Loucy (cell line): Measurements from ENCODE around the gene DBT.

Source experiments
- H2AFZ ChIP-seq: fragments of 200-600 bp; sonication (generic); 2 replicates; pipeline ENCODE4 v1.6.0; 2016; ENCODE audit warnings: antibody characterized with exemption, mild to moderate bottlenecking, low read length, moderate library complexity
- H3F3A ChIP-seq: fragments of 200-600 bp; 2 replicates; pipeline ENCODE4 v1.6.0; 2016; ENCODE audit warnings: antibody characterized with exemption, low read depth, mild to moderate bottlenecking
- H3K27me3 ChIP-seq: fragments of 200-600 bp; sonication (generic); 2 replicates; pipeline ENCODE4 v1.6.1; 2014; ENCODE audit warnings: low read length, mild to moderate bottlenecking; ENCODE audit not compliant: insufficient read depth, poor library complexity, severe bottlenecking
- H3K36me3 ChIP-seq: fragments of 200-600 bp; sonication (generic); 2 replicates; pipeline ENCODE4 v1.6.1; 2016; ENCODE audit warnings: low read length; ENCODE audit not compliant: insufficient read depth
- H3K4me1 ChIP-seq: fragments of 200-600 bp; sonication (generic); 2 replicates; pipeline ENCODE4 v1.5.1; 2014; ENCODE audit warnings: low read length, mild to moderate bottlenecking; ENCODE audit not compliant: insufficient read depth, poor library complexity, severe bottlenecking
- H3K4me2 ChIP-seq: fragments of 200-600 bp; sonication (generic); 2 replicates; pipeline ENCODE4 v1.6.0; 2014; ENCODE audit warnings: antibody characterized with exemption, low read length, low read depth, mild to moderate bottlenecking; ENCODE audit not compliant: poor library complexity, severe bottlenecking
- H3K4me3 ChIP-seq: fragments of 200-600 bp; sonication (generic); 2 replicates; pipeline ENCODE4 v1.5.1; 2014; ENCODE audit warnings: low read length, mild to moderate bottlenecking, mixed read lengths; ENCODE audit not compliant: poor library complexity, severe bottlenecking
- H3K79me2 ChIP-seq: fragments of 200-600 bp; sonication (generic); 2 replicates; pipeline ENCODE4 v1.6.1; 2014; ENCODE audit warnings: low read length; ENCODE audit not compliant: insufficient read depth
- H3K9ac ChIP-seq: fragments of 200-600 bp; sonication (generic); 2 replicates; pipeline ENCODE4 v1.6.0; 2014; ENCODE audit warnings: mild to moderate bottlenecking, low read depth, low read length, moderate library complexity; ENCODE audit not compliant: poor library complexity, severe bottlenecking
- H3K9me2 ChIP-seq: fragments of 200-600 bp; sonication (generic); replicated peaks from 2 replicates; pipeline ENCODE4 v1.6.1; 2016; ENCODE audit warnings: low read depth, low read length, mixed read lengths
- H3K9me3 ChIP-seq: fragments of 200-600 bp; sonication (generic); 2 replicates; pipeline ENCODE4 v1.6.1; 2014; ENCODE audit warnings: mild to moderate bottlenecking, antibody characterized with exemption, low read length, low read depth; ENCODE audit not compliant: insufficient read depth
- H4K20me1 ChIP-seq: fragments of 200-600 bp; sonication (generic); 2 replicates; pipeline ENCODE4 v1.6.0; 2014; ENCODE audit warnings: antibody characterized with exemption, low read length, mild to moderate bottlenecking; ENCODE audit not compliant: insufficient read depth, poor library complexity, severe bottlenecking
- EZH2phosphoT487 ChIP-seq: fragments of 200-600 bp; IDR thresholded peaks from 2 replicates; pipeline ENCODE4 v1.6.1; 2018; ENCODE audit warnings: antibody characterized with exemption, mild to moderate bottlenecking, moderate library complexity, borderline replicate concordance
- TF ChIP-seq, protein P1 (sequence below): fragments of 200-600 bp; sonication (generic); conservative IDR thresholded peaks from 2 replicates; pipeline ENCODE4 v1.5.1; 2014; ENCODE audit warnings: mild to moderate bottlenecking, antibody characterized with exemption, low read length

DBT gene

GRCh38 chr1:100249155-100249536 lies 488 bp downstream of the DBT start:
- H3K79me2 ChIP-seq: peaks cover 20% of the 10 kb centered on the region
- H3K27me3 ChIP-seq: no peaks in the 10 kb centered on the region
- no peaks in the 10 kb centered on the region for H4K20me1 ChIP-seq
- H3F3A ChIP-seq: peaks cover 3% of the 10 kb centered on the region; the same call in 1 of the 2 replicates
- peak overlapping the region; percentile 91 for H3K9ac ChIP-seq
- H3K4me2 ChIP-seq: peak overlapping the region; percentile 88
- no peaks in the 10 kb centered on the region for H3K9me2 ChIP-seq
- H3K36me3 ChIP-seq: no peaks in the 10 kb centered on the region
- no peak for TF ChIP-seq EZH2phosphoT487
- TF ChIP-seq, protein P1, sequence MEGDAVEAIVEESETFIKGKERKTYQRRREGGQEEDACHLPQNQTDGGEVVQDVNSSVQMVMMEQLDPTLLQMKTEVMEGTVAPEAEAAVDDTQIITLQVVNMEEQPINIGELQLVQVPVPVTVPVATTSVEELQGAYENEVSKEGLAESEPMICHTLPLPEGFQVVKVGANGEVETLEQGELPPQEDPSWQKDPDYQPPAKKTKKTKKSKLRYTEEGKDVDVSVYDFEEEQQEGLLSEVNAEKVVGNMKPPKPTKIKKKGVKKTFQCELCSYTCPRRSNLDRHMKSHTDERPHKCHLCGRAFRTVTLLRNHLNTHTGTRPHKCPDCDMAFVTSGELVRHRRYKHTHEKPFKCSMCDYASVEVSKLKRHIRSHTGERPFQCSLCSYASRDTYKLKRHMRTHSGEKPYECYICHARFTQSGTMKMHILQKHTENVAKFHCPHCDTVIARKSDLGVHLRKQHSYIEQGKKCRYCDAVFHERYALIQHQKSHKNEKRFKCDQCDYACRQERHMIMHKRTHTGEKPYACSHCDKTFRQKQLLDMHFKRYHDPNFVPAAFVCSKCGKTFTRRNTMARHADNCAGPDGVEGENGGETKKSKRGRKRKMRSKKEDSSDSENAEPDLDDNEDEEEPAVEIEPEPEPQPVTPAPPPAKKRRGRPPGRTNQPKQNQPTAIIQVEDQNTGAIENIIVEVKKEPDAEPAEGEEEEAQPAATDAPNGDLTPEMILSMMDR: no peak
- H3K4me1 ChIP-seq: peaks cover 24% of the 10 kb centered on the region
- H2AFZ ChIP-seq: peak overlapping the region; percentile 93
- H3K4me3 ChIP-seq: peak overlapping the region; percentile 94
- no peaks in the 10 kb centered on the region for H3K9me3 ChIP-seq

DNA sequence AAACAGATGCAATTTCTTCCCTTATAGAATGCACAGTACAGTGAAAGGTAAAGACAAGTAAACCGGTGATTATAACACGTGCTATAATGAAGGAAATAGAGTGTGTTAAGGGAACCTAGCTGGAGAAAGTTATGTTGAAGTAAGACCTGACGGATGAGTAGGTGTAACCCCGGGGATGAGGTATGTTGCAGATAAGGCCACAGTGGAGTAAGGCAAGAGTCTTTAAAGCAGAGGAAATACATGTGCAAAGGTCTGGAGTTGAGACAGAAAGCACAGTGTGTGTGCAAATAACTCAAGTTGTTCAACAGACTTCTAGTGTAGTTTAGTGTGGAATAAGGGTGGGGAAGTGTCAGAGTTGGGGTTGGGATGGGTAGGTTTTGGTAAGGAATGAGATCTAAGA lies 2.9 kb downstream of the DBT start:
- H3K9me2 ChIP-seq: no peaks in the 10 kb centered on the region
- no peaks in the 10 kb centered on the region for H3K36me3 ChIP-seq
- H3K79me2 ChIP-seq: peaks cover 25% of the 10 kb centered on the region
- H3F3A ChIP-seq: no peaks in the 10 kb centered on the region
- H2AFZ ChIP-seq: no peak overlapping the region
- H4K20me1 ChIP-seq: no peaks in the 10 kb centered on the region
- peak overlapping the region; percentile 6 for H3K9ac ChIP-seq
- H3K4me1 ChIP-seq: peaks cover 24% of the 10 kb centered on the region
- no peaks in the 10 kb centered on the region for H3K9me3 ChIP-seq
- TF ChIP-seq EZH2phosphoT487: no peak
- TF ChIP-seq, protein P1: no peak
- no peaks in the 10 kb centered on the region for H3K27me3 ChIP-seq
- peak overlapping the region; percentile 23 for H3K4me2 ChIP-seq
- H3K4me3 ChIP-seq: no peak overlapping the region

DNA sequence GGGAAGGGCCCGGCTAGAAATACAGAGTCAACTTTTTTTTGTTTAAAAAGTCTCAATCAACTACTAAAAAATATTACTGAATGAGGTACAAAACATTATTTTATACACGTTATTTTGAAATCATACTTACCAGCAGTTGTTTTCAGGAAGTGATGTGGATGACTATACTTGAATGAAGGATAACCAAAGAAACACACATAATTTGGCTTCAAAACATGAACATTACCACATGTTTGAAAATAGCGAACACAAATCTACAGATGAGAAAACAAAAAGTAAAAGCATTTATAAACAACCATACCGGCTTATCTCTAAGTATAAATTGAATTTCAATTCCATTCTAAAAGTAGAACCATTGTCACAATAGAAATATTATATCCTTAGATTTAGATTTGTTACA lies 9.0 kb downstream of the DBT start:
- Histone ChIP-seq H3K4me1 (no peaks in the 10 kb centered on the region), H3K9me2 (no peaks in the 10 kb centered on the region), H3K9me3 (no peaks in the 10 kb centered on the region), H4K20me1 (no peaks in the 10 kb centered on the region), H3K4me3 (no peak overlapping the region), H3K36me3 (peaks cover 10% of the 10 kb centered on the region; the same call in 1 of the 2 replicates), H3F3A (no peaks in the 10 kb centered on the region), H2AFZ (no peak overlapping the region), H3K79me2 (peaks cover 14% of the 10 kb centered on the region; the same call in 1 of the 2 replicates), H3K4me2 (no peak overlapping the region), H3K27me3 (no peaks in the 10 kb centered on the region), H3K9ac (no peak overlapping the region)
- TF ChIP-seq, protein P1: no peak
